ENCODE results near the gene NECTIN1.

NECTIN1 gene

GRCh38 chr11:119663279-119663678 is 65.7 kb downstream of the NECTIN1 start:
- no peak for TF ChIP-seq CTCF (IDR thresholded peaks at IDR 0.05; ENCODE audit: insufficient read depth, low read depth, low read length, missing control alignments)
- DNase-seq (ENCODE audit: low read depth) = no peak

GRCh38 chr11:119661226-119661625 is 67.8 kb downstream of the NECTIN1 start:
- no peak overlapping the region for H3K4me3 ChIP-seq (ENCODE audit: low read length)
- TF ChIP-seq CTCF (IDR thresholded peaks at IDR 0.05; ENCODE audit: insufficient read depth, low read depth, low read length, missing control alignments) = no peak
- DNase-seq (ENCODE audit: low read depth) = no peak

More at GRCh38 chr11:119663279-119663678, 65.7 kb downstream of the NECTIN1 start:
- no peak overlapping the region for H3K4me3 ChIP-seq (ENCODE audit: low read length)

- DNase-seq (ENCODE audit: low read depth) = no peak
- H3K4me3 ChIP-seq (ENCODE audit: low read length) = no peak overlapping the region
- no peak for TF ChIP-seq CTCF (IDR thresholded peaks at IDR 0.05; ENCODE audit: insufficient read depth, low read depth, low read length, missing control alignments)
Measured at GRCh38 chr11:119659971-119660723, 68.9 kb downstream of the NECTIN1 start.

GRCh38 chr11:119652907-119653659 is 75.9 kb downstream of the NECTIN1 start:
- H3K4me3 ChIP-seq (ENCODE audit: low read length) = no peak overlapping the region
- no peak for DNase-seq (ENCODE audit: low read depth)
- no peak for TF ChIP-seq CTCF (IDR thresholded peaks at IDR 0.05; ENCODE audit: insufficient read depth, low read depth, low read length, missing control alignments)

GRCh38 chr11:119651802-119652584 is 77.0 kb downstream of the NECTIN1 start:
- no peak for DNase-seq (ENCODE audit: low read depth)
- no peak overlapping the region for H3K4me3 ChIP-seq (ENCODE audit: low read length)
- no peak for TF ChIP-seq CTCF (IDR thresholded peaks at IDR 0.05; ENCODE audit: insufficient read depth, low read depth, low read length, missing control alignments)

- no peak for TF ChIP-seq CTCF (IDR thresholded peaks at IDR 0.05; ENCODE audit: insufficient read depth, low read depth, low read length, missing control alignments)
- peak; percentile 63 for DNase-seq (ENCODE audit: low read depth)
- no peak overlapping the region for H3K4me3 ChIP-seq (ENCODE audit: low read length)
Measured at GRCh38 chr11:119650251-119650650, 78.7 kb downstream of the NECTIN1 start.

Measured in epithelial cell of esophagus (primary cell).